ENCODE results near the gene PXYLP1. TPM values are rescaled to one million over a fixed set of nuclear protein-coding genes. Genes with fewer than 3 reads are reported as not detected.

PXYLP1 gene
- total RNA-seq, 1 experiment from 2014 or later = 11.3 TPM

DNA sequence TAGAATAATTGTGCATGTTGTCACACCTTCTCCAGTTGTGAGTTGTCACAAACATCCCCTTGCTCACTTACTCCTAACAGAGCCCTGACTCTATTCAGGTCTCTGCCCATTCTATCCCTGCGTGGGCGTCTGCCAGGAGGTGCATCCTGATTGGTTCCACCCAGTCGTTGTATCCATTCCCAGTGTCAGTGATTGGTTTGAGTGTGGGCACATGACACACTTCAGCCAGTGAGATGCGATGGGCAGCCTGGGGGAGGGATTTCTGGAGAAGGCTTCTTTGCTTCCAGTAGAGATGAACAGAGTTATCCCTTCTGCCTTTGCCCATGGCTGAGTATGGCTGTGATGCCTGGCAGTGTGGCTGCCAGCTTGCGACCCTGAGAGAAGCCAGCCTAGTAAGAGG, 18.7 kb downstream of the PXYLP1 start:
- no peak for TF ChIP-seq EZH2 (IDR thresholded peaks at IDR 0.05; ENCODE audit: borderline replicate concordance, low read depth, low read length, poor library complexity, severe bottlenecking)
- TF ChIP-seq, protein P1, sequence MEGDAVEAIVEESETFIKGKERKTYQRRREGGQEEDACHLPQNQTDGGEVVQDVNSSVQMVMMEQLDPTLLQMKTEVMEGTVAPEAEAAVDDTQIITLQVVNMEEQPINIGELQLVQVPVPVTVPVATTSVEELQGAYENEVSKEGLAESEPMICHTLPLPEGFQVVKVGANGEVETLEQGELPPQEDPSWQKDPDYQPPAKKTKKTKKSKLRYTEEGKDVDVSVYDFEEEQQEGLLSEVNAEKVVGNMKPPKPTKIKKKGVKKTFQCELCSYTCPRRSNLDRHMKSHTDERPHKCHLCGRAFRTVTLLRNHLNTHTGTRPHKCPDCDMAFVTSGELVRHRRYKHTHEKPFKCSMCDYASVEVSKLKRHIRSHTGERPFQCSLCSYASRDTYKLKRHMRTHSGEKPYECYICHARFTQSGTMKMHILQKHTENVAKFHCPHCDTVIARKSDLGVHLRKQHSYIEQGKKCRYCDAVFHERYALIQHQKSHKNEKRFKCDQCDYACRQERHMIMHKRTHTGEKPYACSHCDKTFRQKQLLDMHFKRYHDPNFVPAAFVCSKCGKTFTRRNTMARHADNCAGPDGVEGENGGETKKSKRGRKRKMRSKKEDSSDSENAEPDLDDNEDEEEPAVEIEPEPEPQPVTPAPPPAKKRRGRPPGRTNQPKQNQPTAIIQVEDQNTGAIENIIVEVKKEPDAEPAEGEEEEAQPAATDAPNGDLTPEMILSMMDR (conservative IDR thresholded peaks at IDR 0.05; ENCODE audit: low read depth, low read length) = no peak
- DNase-seq (ENCODE audit: low spot score) = no peak
- Histone ChIP-seq H3K4me1 (ENCODE audit: insufficient read depth, low read length, poor library complexity, severe bottlenecking) (no peaks in the 10 kb centered on the region), H3K4me3 (ENCODE audit: low read depth, low read length, poor library complexity, severe bottlenecking) (no peak overlapping the region), H3K27ac (ENCODE audit: low read depth, low read length, poor library complexity, severe bottlenecking) (no peak overlapping the region), H3K27me3 (replicated peaks; ENCODE audit: insufficient read depth, low read depth, low read length, poor library complexity) (no peaks in the 10 kb centered on the region), H3K9me3 (ENCODE audit: low read depth, low read length, poor library complexity, severe bottlenecking) (no peaks in the 10 kb centered on the region), H3K36me3 (ENCODE audit: insufficient read depth, low read length, poor library complexity, severe bottlenecking) (no peaks in the 10 kb centered on the region)
- ChIA-PET POLR2A (ENCODE audit: low non-redundant PET) (no interaction called here), CTCF (no interaction called here)
- no TSS peak for BruUV-seq (replicated peaks)
- intact Hi-C loops (cut with micrococcal nuclease; ENCODE audit: unreplicated experiment) = no loop called here

DNA sequence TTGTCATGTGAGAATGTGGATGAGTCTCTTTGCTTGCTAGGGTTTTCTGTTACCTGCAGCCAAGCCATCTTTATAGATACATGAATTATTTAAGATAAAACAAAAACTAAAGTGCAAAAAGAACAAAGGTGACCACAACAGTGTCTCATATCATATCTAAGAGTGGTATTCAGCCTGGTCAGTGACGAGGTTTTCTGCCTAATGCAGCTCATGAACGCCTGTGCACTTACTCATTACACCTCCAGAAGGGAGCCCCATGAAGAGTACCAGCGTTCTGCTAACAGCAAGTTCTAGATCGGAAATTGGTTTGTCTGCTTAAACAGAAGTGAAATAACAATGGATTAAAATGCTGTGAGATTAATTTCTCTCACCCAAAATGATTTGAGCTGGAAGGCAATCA, 19.2 kb downstream of the PXYLP1 start:
- no peaks in the 10 kb centered on the region for H3K27me3 ChIP-seq (replicated peaks; ENCODE audit: insufficient read depth, low read depth, low read length, poor library complexity)
- no peaks in the 10 kb centered on the region for H3K36me3 ChIP-seq (ENCODE audit: insufficient read depth, low read length, poor library complexity, severe bottlenecking)

DNA sequence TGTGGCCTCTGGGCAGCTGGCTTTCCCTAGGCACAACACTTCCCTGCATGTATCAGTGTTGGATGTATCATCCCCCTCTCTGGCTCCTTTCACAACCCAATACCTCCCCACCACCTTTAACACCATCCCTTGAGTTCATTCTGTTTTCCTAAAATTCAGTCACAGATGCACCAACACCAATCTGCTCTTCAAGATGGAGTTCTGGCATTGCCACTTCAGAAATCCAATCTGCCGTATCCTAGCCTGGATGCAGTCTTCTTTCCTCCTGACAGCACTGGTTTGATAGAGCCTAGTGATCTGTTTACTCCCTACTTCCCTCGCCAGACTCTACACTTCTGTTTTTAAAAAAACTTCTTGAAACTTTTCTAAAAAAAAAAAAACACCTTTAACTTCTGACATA, 21.7 kb downstream of the PXYLP1 start:
- no peak for DNase-seq (ENCODE audit: low spot score)
- TF ChIP-seq EZH2 (IDR thresholded peaks at IDR 0.05; ENCODE audit: borderline replicate concordance, low read depth, low read length, poor library complexity, severe bottlenecking) = no peak
- TF ChIP-seq, protein P1 (conservative IDR thresholded peaks at IDR 0.05; ENCODE audit: low read depth, low read length) = no peak
- POLR2A ChIA-PET (ENCODE audit: low non-redundant PET) = no interaction called here
- Histone ChIP-seq H3K4me3 (ENCODE audit: low read depth, low read length, poor library complexity, severe bottlenecking) (no peak overlapping the region), H3K27ac (ENCODE audit: low read depth, low read length, poor library complexity, severe bottlenecking) (no peak overlapping the region), H3K9me3 (ENCODE audit: low read depth, low read length, poor library complexity, severe bottlenecking) (no peaks in the 10 kb centered on the region), H3K4me1 (ENCODE audit: insufficient read depth, low read length, poor library complexity, severe bottlenecking) (no peaks in the 10 kb centered on the region), H3K36me3 (ENCODE audit: insufficient read depth, low read length, poor library complexity, severe bottlenecking) (no peaks in the 10 kb centered on the region), H3K27me3 (replicated peaks; ENCODE audit: insufficient read depth, low read depth, low read length, poor library complexity) (no peaks in the 10 kb centered on the region)
- BruUV-seq (replicated peaks) = no TSS peak
- CTCF ChIA-PET = no interaction called here
- intact Hi-C loops (cut with micrococcal nuclease; ENCODE audit: unreplicated experiment) = no loop called here

More for the DNA sequence above, 19.2 kb downstream of the PXYLP1 start:
- Histone ChIP-seq H3K4me1 (ENCODE audit: insufficient read depth, low read length, poor library complexity, severe bottlenecking) (no peaks in the 10 kb centered on the region), H3K27ac (ENCODE audit: low read depth, low read length, poor library complexity, severe bottlenecking) (no peak overlapping the region), H3K4me3 (ENCODE audit: low read depth, low read length, poor library complexity, severe bottlenecking) (no peak overlapping the region), H3K9me3 (ENCODE audit: low read depth, low read length, poor library complexity, severe bottlenecking) (no peaks in the 10 kb centered on the region)
- no peak for TF ChIP-seq EZH2 (IDR thresholded peaks at IDR 0.05; ENCODE audit: borderline replicate concordance, low read depth, low read length, poor library complexity, severe bottlenecking)
- TF ChIP-seq, protein P1 (conservative IDR thresholded peaks at IDR 0.05; ENCODE audit: low read depth, low read length) = no peak
- ChIA-PET CTCF (no interaction called here), POLR2A (ENCODE audit: low non-redundant PET) (no interaction called here)
- no TSS peak for BruUV-seq (replicated peaks)
- intact Hi-C loops (cut with micrococcal nuclease; ENCODE audit: unreplicated experiment) = no loop called here
- DNase-seq (ENCODE audit: low spot score) = no peak

All from A673 (cell line).